Chondrocyte (in vitro differentiated cells): ENCODE data around the gene SLC44A3. TPM values are rescaled to one million over a fixed set of nuclear protein-coding genes. Genes with fewer than 3 reads are reported as not detected.

Experiments used
- DNase-seq: peaks from one replicate; pipeline ENCODE4 v3.0.0; 2021; ENCODE audit warnings: mixed read lengths, low spot score
- H3K27ac Mint-ChIP-seq: one replicate; pipeline ENCODE4 v1.8.0; 2021; ENCODE audit warnings: mild to moderate bottlenecking, moderate library complexity, mixed read lengths; ENCODE audit not compliant: unreplicated experiment
- H3K27me3 Mint-ChIP-seq: 2 replicates; pipeline ENCODE4 v1.8.0; 2021; ENCODE audit warnings: low read depth, mixed read lengths
- H3K36me3 Mint-ChIP-seq: 2 replicates; pipeline ENCODE4 v1.8.0; 2021; ENCODE audit warnings: low read depth, mixed read lengths
- H3K4me1 Mint-ChIP-seq: 2 replicates; pipeline ENCODE4 v1.8.0; 2021; ENCODE audit warnings: low read depth, mild to moderate bottlenecking, mixed read lengths
- H3K4me3 Mint-ChIP-seq: one replicate; pipeline ENCODE4 v1.8.0; 2021; ENCODE audit warnings: mild to moderate bottlenecking, moderate library complexity, mixed read lengths; ENCODE audit not compliant: unreplicated experiment
- H3K9me3 Mint-ChIP-seq: 2 replicates; pipeline ENCODE4 v1.8.0; 2021; ENCODE audit warnings: low read depth, mixed read lengths
- total RNA-seq: library from RNA; stranded (reverse); gene quantifications from 3 replicates; pipeline ENCODE4 v1.2.1, GENCODE V29; 2021
- TF ChIP-seq, protein P1 (sequence below): fragments of 200-600 bp; sonication (generic); IDR thresholded peaks from 2 replicates; pipeline ENCODE4 v1.5.0; 2021; ENCODE audit warnings: antibody characterized with exemption, mild to moderate bottlenecking, moderate library complexity

The SLC44A3 gene
- total RNA-seq, 1 donor from 2014 or later = 2.5 TPM

- peak overlapping the region; percentile 89 for H3K27ac Mint-ChIP-seq
- peaks cover 27% of the 10 kb centered on the region for H3K4me1 Mint-ChIP-seq
- TF ChIP-seq, protein P1, sequence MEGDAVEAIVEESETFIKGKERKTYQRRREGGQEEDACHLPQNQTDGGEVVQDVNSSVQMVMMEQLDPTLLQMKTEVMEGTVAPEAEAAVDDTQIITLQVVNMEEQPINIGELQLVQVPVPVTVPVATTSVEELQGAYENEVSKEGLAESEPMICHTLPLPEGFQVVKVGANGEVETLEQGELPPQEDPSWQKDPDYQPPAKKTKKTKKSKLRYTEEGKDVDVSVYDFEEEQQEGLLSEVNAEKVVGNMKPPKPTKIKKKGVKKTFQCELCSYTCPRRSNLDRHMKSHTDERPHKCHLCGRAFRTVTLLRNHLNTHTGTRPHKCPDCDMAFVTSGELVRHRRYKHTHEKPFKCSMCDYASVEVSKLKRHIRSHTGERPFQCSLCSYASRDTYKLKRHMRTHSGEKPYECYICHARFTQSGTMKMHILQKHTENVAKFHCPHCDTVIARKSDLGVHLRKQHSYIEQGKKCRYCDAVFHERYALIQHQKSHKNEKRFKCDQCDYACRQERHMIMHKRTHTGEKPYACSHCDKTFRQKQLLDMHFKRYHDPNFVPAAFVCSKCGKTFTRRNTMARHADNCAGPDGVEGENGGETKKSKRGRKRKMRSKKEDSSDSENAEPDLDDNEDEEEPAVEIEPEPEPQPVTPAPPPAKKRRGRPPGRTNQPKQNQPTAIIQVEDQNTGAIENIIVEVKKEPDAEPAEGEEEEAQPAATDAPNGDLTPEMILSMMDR = peak; percentile 8
- H3K4me3 Mint-ChIP-seq = peak overlapping the region; percentile 20
- DNase-seq = no peak
- H3K36me3 Mint-ChIP-seq = no peaks in the 10 kb centered on the region
- H3K27me3 Mint-ChIP-seq = no peaks in the 10 kb centered on the region
- no peaks in the 10 kb centered on the region for H3K9me3 Mint-ChIP-seq
Observed at GRCh38 chr1:94884106-94884505, 63.9 kb downstream of the SLC44A3 start.

GRCh38 chr1:94884507-94884906, 64.3 kb downstream of the SLC44A3 start:
- Mint-ChIP-seq H3K27me3 (no peaks in the 10 kb centered on the region), H3K4me3 (peak overlapping the region; percentile 20), H3K4me1 (peaks cover 27% of the 10 kb centered on the region), H3K9me3 (no peaks in the 10 kb centered on the region), H3K36me3 (no peaks in the 10 kb centered on the region), H3K27ac (peak overlapping the region; percentile 89)
- DNase-seq = no peak
- TF ChIP-seq, protein P1 = no peak

DNA sequence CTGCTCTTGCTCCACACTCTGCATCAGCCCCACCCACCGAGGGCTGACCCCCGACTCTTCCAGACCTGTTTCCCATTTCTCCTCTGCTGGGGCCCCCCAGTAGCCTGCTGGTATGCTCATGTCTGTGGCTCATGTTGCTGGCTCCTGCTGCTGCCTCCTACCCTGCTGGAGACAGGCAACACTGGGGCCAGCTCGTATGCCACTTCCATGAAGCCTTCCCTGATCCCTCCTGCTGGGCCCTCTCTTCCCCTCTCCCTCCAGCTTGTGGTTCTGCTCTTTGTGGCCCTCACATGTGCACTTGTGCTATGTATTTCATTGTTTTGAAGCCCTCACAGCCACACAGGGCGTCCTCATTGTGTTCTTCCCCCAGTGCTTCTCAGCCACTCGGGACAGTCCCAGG, 66.2 kb downstream of the SLC44A3 start:
- Mint-ChIP-seq H3K36me3 (peaks cover 7% of the 10 kb centered on the region), H3K27ac (peak overlapping the region; percentile 22), H3K27me3 (no peaks in the 10 kb centered on the region), H3K4me3 (no peak overlapping the region), H3K4me1 (peaks cover 27% of the 10 kb centered on the region), H3K9me3 (no peaks in the 10 kb centered on the region)
- DNase-seq = no peak
- TF ChIP-seq, protein P1 = no peak

DNA sequence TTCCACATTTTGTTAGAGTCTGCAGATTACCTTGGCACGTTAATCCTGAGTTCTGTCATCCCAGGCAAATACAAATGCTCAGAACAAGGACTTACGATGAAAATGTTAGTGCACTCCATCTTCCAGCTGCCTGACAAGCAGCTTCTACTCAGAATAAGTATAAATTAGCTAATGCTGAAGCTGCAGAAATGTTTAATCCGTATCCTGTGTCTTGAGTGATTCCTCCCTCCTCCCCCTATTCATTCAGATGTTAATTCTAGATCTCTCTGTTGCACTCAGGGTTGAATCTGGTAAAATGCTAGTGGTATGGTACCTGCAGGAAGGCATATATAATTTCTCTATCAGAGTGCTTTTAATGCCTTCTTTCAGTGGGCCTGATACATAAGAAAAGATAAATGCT, 66.9 kb downstream of the SLC44A3 start:
- H3K36me3 Mint-ChIP-seq = peaks cover 7% of the 10 kb centered on the region
- no peaks in the 10 kb centered on the region for H3K27me3 Mint-ChIP-seq
- H3K4me1 Mint-ChIP-seq = peaks cover 27% of the 10 kb centered on the region
- TF ChIP-seq, protein P1 = no peak
- no peak overlapping the region for H3K27ac Mint-ChIP-seq
- no peak overlapping the region for H3K4me3 Mint-ChIP-seq
- DNase-seq = no peak
- H3K9me3 Mint-ChIP-seq = no peaks in the 10 kb centered on the region

GRCh38 chr1:94887603-94888171, 67.5 kb downstream of the SLC44A3 start:
- Mint-ChIP-seq H3K27me3 (no peaks in the 10 kb centered on the region), H3K4me3 (no peak overlapping the region), H3K36me3 (peaks cover 9% of the 10 kb centered on the region), H3K27ac (no peak overlapping the region), H3K9me3 (no peaks in the 10 kb centered on the region), H3K4me1 (peaks cover 27% of the 10 kb centered on the region)
- TF ChIP-seq, protein P1 = no peak
- DNase-seq = no peak
